GM10266 (cell line): ENCODE measurements around the gene CERS1.

Experiments used
- DNase-seq: peaks from one replicate; pipeline ENCODE4 v3.0.0; 2012; ENCODE audit errors: extremely low spot score
- TF ChIP-seq, protein P1 (sequence below): IDR thresholded peaks from 2 replicates; pipeline ENCODE4 v1.5.1; 2012; ENCODE audit warnings: mild to moderate bottlenecking, low read depth; ENCODE audit not compliant: control insufficient read depth, insufficient read depth; ENCODE audit errors: missing control alignments

Gene CERS1

DNA sequence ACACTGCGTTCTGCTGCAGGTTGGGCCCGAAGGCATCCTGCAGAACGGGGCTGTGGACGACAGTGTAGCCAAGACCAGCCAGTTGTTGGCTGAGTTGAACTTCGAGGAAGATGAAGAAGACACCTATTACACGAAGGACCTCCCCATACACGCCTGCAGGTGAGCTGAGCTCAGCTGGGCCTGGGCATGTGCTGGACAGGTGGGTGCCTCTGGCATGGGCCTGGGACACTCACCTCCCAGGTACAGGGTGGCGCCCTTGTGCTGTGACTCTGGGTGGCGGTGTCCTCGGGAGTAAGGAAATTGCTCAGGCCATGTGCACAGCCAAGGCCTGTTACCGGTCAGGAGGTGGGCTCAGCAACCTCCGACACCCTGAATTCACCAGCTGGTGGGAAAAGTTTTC lies 50.0 kb downstream of the CERS1 start:
- TF ChIP-seq, protein P1, sequence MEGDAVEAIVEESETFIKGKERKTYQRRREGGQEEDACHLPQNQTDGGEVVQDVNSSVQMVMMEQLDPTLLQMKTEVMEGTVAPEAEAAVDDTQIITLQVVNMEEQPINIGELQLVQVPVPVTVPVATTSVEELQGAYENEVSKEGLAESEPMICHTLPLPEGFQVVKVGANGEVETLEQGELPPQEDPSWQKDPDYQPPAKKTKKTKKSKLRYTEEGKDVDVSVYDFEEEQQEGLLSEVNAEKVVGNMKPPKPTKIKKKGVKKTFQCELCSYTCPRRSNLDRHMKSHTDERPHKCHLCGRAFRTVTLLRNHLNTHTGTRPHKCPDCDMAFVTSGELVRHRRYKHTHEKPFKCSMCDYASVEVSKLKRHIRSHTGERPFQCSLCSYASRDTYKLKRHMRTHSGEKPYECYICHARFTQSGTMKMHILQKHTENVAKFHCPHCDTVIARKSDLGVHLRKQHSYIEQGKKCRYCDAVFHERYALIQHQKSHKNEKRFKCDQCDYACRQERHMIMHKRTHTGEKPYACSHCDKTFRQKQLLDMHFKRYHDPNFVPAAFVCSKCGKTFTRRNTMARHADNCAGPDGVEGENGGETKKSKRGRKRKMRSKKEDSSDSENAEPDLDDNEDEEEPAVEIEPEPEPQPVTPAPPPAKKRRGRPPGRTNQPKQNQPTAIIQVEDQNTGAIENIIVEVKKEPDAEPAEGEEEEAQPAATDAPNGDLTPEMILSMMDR, result no peak
- no peak for DNase-seq

DNA sequence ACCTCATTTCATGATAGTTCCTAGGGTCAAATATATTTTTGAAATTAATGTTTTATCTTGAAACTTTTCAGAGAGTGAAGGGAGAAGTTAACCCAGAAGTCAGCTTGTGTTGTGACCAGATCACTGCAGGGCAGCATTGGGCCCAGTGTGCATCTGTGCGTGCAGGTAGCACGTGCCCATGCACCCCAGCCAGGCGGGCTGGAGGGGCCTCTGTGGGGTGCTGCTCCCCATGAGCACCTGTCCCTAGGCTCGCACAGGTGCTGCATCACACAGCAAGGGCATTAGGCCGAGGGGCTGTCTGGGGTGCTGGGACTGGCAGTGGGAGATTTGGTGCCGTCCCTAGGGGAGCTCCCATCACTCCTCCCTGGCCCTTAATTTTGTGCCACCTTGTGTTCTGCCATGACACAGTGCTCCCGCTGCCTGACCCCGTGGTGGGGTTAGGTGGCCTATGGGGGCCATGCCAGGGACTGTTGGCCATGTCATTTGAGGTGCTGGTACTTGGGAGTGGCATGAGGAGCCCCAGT lies 51.1 kb downstream of the CERS1 start:
- TF ChIP-seq, protein P1, result no peak
- no peak for DNase-seq

DNA sequence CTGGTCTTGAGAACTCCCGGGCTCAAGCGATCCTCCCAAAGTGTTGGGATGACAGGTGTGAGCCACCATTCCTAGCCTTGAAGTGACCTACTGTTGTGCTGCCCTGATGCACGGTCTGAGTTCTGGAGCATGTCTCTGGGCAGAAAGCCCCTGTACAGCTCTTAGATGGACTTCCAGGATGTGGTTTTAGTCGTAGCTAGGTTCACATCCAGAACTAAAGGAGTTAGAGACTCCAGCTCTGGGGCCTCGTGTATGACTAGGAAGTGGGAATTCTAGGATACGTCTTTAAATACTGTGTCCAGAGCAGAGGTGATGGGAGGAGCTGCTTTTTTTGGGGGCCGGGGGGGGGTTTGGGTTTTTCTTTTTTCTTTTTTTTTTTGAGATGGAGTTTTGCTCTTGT lies 52.0 kb downstream of the CERS1 start:
- TF ChIP-seq, protein P1, result no peak
- DNase-seq, result no peak

DNA sequence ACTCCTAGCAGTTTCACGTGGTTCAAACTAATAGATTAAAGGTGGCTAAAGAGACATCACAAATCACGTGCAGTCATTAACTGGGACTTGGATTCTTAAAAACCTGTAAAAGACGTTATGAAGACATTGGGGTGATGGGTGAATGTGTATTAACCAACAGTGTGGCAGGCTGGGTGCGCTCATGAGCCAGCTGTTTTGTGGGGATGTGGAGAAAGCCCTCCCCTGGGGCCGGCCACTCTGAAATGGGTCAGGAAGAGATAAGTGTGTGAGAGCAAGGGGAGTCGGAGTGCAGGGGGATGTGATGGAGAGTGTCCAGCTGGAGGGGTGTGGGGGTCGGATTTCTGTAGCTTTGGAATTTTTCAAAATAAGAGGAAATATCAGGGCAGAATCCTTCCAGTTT lies 53.8 kb downstream of the CERS1 start:
- DNase-seq, result no peak
- TF ChIP-seq, protein P1, result no peak

DNA sequence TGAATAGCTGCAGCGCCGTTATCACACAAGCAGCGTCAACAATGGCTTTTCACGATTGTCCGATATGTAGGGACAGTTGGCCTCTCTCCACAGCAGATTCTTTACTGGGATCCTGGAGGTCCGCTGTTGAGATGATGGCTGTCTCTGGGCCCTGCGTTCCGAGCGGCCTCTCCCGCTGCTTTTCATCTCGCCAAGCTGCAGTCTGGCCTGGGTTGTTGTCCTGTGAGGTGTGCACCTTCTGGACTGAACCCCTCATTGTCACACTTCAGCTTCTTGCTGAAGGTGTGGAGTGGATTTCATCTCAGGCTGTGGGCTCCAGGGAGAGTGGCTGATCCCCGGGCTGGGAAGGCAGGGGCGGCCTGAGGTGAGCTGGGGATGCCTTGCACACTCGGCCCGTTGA lies 54.6 kb downstream of the CERS1 start:
- no peak for DNase-seq
- TF ChIP-seq, protein P1, result no peak

DNA sequence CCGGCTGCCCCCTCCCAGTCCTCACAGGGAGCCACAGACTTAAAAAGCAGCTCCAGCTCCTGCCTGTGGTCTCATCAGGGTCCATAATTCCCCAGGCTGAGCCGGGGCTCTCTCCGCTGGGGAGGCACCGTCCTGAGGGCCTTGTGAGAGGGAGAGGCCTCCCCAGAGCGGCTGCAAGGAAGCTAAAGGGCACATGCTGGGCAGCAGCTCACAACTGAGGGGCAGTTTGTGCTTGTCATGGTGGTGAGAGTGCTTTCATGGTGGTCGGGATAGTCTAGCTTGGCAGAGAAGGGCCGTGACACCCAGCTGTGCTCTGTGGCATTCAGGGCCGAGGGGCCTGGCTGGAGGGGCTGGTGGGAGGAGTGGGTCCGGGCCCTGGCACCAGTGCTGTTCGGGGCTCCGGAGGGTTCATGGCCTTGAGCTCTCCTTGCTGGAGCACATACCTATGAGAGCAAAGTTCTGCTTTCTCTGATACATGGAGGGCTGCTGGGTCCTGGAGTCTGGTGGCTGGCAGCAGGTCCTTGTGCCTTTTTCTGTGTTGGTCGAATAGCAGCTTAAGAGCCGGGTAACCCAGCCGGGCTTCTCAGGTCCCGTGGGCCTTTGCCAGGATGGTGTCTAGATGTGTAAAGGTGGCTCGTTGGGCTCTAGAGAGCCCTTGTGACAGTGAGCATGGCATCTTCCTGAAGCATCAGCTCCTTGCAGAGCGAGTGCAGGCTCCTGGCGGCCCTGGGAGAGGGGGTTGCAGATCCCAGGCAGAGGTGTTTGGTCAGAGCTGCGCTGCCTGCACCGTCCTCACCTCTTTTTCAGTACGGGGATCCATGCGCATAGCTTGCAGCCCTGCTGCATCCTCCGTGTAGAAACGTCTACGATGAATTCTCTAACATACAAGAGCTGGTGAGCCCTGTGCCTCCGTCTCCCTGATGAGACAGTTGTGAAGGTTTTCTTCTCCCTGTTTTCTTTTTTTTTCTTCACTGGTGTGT lies 55.4 kb downstream of the CERS1 start:
- no peak for DNase-seq
- TF ChIP-seq, protein P1, result no peak

DNA sequence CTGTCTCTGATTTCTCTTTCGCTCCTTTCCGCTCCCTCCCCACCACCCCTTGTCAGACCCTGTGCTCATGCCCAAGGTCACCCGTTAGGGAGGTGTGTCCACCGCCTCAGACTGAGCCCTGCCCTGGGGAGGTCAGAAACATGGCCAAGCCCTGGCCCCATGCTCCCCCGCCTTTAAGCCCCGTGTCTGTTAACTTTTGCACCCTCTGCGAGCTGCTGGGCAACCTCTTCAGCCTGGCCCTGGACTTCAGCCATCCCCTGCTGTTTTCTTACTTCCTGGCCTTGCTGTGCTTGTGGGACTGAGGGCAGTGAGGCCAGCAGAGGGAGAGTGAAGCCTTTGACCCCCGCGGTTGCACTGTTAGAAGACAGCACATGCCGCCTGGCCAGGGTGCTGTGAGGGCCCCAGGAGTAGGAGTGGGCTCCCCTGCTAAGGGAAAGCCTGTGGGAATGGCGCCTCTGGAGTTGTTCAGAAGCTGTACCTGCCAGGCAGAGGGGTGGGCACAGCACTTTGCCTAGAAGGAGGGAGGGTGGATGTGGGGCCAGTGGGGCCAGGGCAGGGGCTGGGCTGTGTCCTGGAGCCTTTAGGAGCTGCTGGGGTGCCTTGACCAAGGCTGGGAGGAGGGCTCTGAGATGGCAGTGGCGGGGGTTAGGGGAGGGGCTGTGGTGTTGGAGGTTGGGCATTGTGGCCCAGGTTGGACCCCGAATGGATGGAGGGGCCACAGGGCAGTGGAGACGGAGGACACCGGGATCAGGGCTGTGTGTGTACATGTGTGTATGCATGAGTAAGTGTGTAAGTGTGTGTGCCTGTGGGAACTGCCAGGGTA lies 56.3 kb downstream of the CERS1 start:
- TF ChIP-seq, protein P1, result no peak

More for the DNA sequence above, 56.3 kb downstream of the CERS1 start:
- no peak for DNase-seq
